GM18508 (cell line): ENCODE results near the gene SGO1.
"Not testable (repeated sequence)": the region's sequence is repeated elsewhere in the genome, so short reads cannot be mapped to it uniquely, and the experiment has no call there.

ENCODE experiments used
- ATAC-seq: cut with Tn5 transposase; IDR thresholded peaks from one replicate; pipeline ENCODE4 v1.9.1; 2021; ENCODE audit warnings: moderate number of reproducible peaks; ENCODE audit not compliant: insufficient read depth, unreplicated experiment

SGO1 gene

DNA sequence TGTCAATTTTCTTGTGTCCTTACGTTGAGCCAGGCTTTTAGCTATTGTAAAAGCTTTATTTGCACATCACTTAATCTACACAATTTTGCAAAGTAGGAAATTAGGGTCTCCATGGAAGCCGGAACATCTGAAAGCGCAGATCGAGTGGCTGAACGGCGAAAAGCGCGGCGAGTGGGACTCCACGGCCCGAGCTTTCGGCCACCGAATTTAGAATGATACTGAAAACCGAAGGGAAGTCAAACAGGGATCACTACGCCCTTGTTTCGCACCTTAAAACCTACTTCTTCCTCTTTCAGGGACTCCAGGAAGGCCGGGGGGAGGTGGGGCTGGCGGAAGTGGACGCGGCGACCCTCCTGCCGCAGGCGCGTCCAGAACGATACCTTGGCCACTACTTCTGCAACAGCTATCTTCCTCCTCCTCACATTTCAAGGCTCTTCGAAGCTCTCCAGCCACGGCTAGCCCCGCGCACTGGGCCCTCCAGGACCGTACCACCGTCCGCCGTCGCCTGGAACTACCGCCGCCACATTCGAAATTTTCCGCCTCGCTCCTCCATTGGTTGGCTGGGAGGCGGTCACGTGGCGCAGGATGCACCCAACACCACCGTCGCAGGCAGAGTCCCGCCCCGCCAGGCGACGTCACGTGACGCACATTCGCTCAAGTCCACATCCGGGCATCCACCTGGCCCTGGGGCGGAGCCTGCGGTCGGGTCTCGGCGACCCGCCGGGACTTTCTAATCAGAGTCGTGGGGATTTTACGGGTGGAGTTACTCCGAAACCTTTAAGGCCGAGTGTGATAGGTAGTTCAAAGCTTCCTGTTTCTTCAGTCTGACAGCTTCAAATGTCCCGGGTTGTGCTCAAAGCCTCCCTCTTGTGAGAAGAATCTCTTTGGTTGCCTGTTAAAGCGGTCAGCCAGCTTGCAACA is at the start of gene SGO1:
TSS of gene SGO1 (minus strand) at position 528 of the 921 bp plus-strand sequence. CDS start 2,179 bp downstream, outside the sequence.
- ATAC-seq: peak; percentile 89

DNA sequence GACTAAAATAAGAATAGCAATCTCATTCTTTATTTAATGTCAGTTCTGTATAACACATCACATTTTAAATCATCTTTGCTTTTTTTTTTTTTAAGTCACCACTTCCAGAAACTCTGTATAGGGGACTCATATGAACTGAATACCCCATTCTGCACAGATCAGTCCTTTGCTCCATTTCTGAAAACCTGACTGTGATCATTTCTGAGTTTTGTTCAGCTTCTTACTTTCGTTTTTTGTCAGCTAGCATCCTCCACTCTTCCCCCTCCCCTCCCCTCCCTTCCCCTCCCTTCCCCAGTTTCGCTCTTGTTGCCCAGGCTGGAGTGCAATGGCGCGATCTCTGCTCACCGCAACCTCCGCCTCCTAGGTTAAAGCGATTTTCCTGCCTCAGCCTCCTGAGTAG is 49.8 kb upstream of the SGO1 start:
- ATAC-seq: no peak

DNA sequence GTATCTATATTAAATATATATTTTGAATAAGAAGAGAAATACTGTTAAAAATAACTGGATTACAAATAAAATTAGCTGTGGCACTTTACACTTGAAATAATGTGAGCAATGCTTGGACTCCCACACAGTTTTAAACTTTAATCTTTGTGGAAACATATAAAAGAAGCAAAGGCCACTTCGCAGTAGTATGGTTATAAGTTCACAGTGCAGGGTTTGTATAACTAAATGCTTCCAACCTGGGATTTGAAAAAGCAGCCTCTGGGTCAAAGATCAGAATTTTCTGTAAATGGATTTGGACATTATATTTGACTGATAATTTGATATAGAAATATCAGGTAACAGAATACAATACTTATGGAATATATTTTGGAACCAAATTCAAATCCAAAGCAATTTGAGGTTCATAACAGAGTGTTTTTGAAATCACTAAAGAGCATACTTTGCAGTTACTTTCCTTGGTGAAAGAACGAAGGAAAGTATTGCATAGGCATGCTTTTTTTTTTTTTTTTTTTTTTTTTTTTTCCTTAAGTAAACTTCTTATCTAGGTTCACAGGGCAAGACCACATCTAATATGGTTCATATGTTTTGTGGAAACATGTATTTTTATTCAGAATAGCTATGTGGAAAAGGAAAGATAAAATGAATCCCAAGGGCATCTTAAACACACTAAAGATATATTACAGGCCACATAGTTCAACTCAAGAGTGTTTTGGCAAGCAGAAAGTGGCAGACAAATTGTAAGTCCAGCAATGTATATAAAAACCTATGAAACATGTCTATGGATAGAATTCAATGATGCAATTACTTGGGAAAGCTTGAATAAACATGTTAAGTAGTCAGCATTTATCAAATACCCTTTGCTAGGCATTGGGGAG is 47.1 kb upstream of the SGO1 start:
- no peak for ATAC-seq

DNA sequence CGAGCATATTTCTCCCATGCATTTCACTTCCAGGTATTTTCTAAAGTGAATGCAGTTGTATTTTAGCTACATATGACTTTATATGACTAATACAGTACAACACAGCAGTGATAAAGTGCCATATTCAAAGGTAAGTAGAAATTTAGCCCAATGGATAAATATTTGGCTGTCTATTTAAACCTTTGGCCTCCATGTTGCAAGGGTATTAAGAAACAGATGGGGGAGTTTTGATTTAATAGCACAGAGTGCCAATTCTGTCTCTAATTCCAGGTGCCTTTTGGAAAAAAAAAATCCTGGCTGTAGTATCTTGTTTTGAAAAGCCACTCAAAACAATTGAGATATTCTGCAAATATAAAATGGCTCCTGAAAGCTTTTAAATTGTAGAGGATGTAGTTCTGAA is 44.9 kb upstream of the SGO1 start:
- no peak for ATAC-seq

DNA sequence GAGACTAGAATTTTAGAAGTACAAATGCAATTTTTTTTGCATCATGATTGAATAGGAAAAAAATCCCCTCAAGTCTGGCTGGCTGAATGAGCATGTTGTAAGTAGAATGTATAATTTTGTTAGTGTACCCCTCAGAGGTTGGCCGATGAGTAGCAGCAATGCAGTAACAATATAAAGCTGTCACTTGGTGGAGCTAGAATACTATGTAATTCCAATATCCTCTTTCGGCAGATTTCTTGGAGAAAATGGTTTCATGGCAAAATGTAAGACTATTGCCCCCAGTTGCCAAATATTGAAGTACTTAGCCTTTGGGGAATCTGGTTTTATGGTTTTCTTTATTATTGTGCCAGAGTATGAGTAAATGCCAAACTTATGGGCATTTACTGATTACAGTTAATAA is 39.8 kb upstream of the SGO1 start:
- no peak for ATAC-seq

DNA sequence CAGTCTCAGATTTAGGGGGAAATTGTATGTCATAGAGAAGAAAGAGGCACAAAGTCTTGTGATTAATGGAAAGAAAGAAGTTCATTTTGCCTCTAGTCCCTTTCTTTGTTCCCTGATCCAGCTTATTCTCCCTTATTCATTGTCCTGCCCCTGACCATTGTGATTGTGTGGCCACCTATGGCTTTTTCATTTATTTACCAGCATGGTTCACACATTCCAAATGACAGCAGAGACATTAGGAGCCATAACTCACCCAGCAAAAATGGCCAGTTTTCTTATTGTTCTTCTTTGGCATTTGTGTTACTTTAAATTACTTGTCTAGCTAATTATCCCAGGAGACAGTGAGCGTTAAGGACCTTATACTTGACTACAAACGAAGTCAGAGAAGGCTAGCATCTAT is 36.3 kb upstream of the SGO1 start:
- ATAC-seq: no peak

DNA sequence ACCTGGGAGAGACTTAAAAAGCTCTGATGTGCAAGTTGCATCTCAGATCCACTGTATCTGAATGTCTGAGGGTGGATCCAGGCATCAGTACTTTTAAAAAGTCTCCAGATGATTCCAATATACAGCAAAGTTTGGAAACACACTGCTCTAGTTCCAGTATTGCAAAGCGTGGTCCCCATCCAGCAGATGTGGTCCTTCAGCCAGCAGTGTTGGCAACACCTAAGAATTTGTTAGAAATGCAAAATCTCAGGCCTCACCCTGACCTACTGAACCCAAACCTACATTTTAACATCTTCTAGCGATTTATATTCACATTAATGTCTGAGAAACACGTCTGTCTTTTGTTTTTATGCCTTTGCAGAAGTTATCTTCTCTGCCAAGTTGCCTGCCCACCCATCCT is 32.2 kb upstream of the SGO1 start:
- ATAC-seq: no peak

DNA sequence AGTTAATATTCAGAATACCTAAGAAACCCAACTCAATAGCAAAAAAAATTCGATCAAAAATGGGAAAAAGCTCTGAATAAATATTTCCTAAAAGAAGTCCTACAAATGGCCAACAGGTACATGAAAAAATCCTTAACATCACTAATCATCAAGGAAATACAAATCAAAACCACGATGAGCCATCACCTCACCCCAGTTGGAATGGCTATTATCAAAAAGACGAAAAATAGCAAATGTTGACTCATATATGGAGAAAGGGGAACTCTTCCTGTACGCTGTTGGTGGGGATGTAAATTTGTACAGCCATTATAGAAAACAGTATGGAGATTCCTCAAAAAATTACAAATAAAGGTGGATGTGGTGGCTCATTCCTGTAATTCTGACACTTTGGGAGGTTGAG is 29.6 kb upstream of the SGO1 start:
- no peak for ATAC-seq

DNA sequence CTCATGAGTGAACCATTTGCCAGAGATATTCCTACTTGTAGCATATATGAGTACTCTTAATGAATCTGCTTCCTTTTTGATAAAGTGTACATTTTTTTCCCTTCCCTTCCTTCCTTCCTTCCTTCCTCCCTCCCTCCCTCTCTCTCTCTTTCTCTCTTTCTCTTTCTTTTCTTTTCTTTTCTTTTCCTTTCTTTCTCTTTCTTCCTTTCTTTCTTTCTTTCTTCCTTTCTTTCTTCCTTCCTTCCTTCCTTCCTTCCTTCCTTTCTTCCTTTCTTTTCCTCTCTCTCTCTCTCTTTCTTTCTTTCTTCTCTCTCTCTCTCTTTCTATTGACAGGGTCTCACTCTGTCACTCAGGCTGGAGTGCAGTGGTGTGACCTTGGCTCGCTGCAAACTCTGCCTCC is 27.5 kb upstream of the SGO1 start:
- not testable (repeated sequence) for ATAC-seq

DNA sequence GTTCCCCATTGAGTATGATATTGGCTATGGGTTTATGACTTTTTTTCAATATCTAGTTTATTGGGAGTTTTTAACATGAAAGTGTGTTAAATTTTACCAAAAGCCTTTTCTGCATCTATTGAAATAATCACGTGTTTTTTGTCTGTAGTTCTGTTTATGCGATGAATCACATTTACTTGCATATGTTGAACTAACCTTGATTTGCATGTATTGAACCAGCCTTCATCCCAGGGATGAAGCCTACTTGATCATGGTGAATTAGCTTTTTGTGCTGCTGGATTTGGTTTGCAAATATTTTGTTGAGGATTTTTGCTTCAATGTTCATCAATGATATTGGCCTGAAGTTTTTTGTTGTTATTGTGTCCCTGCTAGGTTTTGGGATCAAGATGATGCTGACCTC is 21.9 kb upstream of the SGO1 start:
- ATAC-seq: not testable (repeated sequence)

DNA sequence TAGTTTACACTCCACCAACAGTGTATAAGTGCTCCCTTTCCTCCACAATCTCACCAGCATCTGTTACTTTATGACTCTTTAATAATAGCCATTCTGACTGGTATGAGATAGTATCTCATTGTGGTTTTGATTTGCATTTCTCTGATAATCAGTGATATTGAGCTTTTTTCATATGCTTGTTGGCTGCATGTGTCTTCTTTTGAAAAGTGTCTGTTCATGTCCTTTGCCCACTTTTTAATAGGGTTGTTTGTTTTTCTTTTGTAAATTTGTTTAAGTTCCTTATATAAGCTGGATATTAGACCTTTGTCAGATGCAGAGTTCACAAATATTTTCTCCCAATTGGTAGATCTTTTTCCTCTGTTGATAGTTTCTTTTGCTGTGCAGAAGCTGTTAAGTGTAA is 19.9 kb upstream of the SGO1 start:
- not testable (repeated sequence) for ATAC-seq

DNA sequence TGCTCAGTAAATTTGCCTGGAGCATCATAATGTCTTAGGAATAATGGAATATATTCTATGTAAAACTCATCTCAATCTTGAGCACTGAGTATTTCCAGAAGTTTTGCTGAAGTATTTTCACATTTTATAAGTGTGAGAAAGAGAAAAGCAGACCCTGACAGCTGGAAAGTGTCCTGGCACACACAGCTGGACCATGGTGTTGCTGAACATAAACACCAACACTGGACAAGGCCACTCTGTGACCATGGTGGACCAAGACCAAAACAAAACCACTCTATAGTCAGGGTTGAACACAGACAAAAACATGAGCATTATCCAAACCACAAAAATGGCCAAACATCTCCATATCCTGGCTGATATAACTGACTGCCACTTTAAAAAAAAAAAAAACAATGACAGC is 15.1 kb upstream of the SGO1 start:
- ATAC-seq: no peak

DNA sequence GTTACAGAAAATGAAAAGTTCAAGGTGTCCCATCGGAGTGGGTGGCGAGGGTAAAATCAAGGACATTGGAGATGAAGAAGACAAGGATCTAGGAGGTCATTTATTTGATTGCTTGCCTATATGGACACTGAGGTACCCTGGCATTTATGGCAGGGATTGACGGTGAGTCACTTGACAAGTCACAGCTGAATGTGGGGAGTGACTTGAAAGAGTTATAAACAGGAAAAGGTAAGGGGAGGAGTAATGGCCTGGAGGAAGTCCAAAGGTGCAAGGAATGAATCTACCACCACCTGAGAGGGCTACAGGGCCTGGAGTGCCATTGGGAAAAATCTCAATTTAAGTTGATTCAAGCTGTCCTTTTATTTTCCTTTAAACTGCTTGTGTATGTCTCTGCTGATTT is 11.8 kb upstream of the SGO1 start:
- no peak for ATAC-seq

DNA sequence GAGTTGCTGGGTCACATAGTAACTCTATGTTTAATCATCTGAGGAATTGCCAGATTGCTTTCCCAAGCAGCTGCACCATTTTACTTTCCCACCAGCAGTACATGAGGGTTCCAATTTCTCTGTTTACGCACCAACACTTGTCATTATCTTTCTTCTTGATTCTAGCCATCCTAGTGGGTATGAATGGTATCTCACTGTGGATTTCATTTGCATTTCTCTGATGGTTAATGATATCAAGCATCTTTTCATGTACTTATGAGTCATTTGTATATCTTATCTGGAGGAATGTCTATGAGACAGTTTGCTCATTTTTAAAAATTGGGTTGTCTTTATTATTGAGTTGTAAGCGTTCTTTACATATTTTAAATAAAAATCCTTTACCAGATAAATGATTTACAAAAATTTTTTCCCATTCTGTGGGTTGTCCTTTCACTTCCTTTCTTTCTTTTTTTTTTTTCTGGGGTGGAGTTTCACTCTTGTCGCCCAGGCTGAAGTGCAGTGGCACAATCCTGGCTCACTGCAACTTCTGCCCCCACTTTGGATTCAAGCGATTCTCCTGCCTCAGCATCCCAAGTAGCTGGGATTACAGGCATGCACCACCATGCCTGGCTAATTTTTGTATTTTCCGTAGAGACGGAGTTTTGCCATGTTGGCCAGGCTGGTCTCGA is 8.9 kb upstream of the SGO1 start:
- no peak for ATAC-seq

DNA sequence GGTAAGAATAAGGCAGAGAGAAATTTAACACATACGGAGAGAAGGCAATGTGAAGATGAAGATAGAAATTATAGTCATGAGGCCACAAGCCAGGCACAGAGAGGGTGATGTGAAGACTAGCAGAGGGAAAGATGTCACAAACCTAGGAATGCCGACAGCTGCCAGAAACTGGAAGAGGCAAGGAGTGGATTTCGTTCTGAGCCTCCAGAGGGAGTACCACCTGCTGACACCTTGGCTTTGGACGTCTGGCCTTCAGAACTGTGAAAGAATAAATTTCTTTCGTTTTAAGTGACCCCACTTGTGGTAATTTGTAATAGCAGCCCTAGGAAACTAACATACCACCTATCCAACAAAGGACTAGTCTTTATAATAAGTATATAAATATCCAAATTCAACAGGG is 5.0 kb upstream of the SGO1 start:
- no peak for ATAC-seq

DNA sequence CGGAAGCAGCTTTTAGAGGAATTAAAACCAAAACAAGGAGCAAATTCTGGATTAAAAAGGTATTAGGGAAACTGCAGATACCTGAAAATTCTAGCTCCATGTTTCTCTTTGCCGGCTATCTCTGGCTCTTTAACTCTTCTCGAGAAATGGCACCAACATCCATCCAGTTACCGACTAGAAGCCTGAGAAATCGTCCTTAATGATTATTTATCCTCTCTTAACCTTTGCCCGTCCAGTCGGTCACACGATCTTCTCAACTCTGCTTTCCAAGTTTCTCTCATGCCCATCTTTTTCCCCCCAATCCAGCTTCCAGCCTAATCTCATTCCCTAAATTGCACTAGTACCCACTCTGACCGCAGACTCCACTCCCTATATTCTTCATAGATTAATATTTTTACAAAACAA is 596 bp upstream of the SGO1 start:
- ATAC-seq: no peak

DNA sequence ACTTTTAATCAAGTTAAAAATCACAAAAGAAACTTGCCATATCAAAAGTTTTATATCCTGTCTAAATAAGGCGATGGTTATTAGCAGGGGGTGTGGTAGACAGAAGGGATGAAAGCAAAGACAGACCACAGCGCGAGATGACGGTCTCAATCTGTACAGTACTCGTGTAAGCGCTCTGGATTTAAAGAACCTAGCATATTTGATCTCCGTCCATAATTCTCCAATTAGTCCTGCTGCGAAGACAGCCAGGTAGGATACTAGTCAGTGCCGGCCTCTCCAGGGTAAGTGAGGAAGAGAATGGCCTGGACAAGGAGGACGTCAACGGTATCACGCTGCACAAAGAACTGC is 701 bp downstream of the SGO1 start:
- peak; percentile 11 for ATAC-seq

DNA sequence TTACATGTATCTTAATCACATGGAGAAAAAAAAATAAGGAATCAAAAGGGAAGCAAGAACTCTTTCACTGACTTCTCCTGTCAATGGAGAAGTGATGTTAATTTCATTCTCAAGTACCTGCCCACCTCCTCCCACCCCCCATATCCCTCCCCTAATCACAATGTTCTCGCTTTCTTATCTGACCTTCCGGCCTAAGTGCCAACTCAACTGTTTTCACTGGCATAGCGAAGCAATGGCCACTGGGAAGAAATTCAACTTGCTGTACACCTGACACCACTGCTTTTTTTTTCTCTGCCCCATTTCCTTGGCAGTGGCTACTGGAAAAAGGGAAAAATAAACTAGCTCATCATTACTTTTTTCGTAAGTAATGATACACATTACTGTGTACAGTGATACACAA is 3.8 kb downstream of the SGO1 start:
- no peak for ATAC-seq

DNA sequence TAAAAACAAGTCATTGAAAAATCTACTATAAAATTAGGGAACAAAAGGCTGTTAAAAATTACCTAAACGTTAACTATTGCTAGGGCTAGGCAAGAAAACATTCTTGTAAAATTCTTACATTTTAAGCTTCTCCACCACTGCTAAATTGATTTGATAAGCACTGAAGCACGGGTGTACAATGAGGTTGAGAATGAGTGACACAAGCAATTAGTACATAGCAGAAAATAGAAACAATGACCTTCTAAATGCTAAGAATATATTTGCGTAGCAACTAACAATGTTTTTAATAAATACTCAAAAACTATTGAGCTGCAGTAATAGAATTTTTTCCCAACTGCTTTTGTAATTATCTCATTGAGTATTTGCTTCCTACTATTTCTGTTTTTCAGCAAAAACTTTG is 4.7 kb downstream of the SGO1 start:
- ATAC-seq: no peak

DNA sequence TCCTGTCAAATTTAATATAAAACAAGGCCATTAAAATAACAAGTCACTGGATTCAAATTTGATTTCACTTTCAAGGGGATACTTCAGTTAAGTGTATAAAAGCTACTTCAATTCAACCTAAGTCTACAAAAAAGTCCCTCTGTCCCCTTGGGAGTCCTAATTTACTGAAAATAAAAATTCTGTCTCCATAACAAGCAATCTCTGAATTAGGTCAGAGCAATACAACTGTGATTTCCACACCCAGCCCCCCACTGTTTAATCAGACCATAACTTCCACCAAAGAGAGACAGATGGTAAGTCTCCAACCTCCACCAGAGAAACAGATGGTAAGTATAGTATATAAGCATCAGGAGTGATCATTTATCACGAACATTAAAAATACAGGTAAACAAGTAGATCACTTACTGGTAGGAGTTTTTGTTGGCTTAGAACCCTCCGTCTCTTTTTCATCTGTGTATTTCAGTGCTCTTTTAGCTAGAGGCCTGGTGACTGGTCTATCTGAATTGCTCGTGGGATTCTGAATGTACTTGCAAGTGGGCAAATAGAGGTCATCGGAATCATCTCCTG is 12.1 kb downstream of the SGO1 start:
- no peak for ATAC-seq

DNA sequence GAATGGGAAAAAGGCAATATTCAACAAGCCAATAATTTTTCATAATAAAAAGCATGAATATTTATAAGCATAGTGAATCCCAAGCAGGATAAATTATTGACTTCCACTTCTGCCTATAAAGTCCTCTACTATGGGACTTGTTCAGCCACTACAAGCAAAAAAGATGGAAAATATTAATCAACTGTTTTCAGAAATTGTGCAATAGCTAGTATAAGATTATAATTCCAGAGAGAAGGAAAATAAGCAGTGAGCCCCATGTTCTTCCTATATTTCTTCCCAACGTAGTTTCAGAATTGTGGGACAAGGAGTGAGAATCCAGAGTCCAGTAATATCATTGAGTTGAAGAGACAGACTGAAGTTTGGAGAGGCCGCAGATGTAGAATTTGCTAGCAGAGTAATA is 24.3 kb downstream of the SGO1 start:
- no peak for ATAC-seq
